GM18517 (cell line): ENCODE data around the gene PIWIL1.

ENCODE experiments used
- ATAC-seq: cut with Tn5 transposase; IDR thresholded peaks from one replicate; pipeline ENCODE4 v1.9.1; 2021; ENCODE audit warnings: mild to moderate bottlenecking, moderate library complexity; ENCODE audit not compliant: unreplicated experiment

Gene PIWIL1

DNA sequence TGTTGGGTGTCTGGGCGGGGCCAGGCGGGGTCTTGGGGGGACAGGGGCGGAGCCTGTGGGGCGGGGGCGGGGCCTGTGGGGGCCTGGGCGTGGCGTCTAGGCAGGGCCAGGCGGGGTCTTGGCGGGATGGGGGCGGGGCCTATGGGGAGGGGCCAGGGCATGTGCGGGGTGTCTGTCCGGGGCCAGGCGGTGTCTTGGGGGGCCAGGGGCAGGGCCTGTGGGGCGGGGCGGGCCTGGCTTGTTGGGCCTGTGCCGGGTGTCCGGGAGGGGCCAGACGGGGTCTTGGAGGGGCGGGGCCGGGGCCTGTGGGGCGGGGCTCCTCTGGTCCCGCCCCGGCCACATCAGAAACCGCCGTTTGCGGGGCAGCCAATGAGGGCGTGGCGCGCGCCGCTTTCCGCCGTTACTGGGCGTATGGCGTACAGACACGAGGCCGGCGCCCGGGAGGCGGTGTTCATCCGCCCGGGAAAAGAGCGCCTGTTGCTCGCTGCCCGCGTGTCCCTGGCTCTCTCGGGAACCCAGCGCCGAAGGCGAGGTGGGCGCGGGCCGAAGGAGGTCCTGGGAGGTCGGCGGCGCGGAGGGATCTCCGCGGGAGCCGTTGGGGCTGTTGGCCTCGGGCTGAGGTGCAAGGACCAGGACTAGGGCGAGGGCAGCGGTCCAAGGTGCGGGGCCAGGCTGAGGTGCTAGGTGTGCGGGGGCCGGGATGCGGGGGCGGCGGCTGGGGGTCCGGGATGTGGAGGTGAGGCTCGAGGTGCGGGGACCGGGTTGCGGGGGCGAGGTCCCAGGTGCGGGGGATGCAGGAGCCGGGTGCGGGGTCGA is at the start of gene PIWIL1:
PIWIL1 (plus strand) TSS at position 400 of the 816 bp plus-strand sequence. CDS start 4,705 bp downstream, outside the sequence.
- no peak for ATAC-seq

DNA sequence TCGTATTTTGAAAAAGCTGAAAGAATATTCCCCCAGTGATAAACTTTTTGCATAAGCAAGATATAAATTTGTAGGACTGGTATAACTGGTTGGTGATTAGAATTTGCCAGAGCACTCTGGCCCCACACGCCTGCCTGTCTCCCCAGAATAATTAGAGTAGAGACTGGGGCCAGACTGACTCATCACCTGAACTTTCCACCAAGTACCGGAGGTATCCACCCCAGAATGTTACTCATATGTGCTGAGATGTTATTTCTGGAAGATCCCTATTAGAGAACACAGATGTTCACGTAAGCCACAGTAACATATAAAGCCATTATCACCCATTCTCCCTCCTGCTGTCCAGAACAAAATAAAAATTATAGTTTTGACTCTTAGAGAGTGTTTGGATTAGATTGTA is 49.5 kb upstream of the PIWIL1 start:
- no peak for ATAC-seq

DNA sequence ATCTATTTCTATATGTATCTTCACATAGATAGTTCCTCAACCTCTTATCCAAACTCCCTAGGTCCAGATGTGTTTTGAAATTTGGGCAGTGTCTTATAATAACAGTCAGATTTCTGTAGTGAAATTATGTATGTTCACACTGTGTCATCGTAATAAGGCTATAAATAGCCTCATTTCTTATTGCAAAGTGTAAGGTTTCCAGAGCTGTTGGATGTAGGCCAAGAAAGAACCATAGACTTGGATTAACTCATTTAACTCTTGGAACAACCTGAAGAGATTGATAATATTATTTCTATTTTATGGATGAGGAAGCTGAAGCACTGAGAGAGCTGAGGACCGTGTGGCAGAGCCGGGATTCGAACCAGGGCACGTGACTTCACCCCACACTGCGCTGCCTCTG is 49.0 kb upstream of the PIWIL1 start:
- no peak for ATAC-seq

DNA sequence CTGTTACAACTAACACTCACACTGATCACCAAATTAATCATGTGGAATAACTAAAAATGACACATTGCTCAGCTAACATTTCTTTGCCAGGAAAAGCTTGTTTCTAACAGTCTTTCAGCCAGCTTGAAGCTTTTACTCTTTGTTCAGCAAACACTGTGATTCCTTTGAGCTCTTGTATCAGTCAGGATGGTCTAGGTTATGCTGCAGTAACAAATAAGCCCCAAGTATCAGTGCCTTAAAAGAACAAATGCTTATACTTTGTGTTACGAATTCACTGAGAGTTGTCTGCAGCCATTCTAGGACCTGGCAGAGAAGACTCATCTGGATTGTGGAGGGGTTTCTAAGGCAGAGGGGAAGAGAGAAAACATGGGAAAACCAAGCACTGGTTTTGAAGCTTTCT is 47.6 kb upstream of the PIWIL1 start:
- ATAC-seq = no peak

DNA sequence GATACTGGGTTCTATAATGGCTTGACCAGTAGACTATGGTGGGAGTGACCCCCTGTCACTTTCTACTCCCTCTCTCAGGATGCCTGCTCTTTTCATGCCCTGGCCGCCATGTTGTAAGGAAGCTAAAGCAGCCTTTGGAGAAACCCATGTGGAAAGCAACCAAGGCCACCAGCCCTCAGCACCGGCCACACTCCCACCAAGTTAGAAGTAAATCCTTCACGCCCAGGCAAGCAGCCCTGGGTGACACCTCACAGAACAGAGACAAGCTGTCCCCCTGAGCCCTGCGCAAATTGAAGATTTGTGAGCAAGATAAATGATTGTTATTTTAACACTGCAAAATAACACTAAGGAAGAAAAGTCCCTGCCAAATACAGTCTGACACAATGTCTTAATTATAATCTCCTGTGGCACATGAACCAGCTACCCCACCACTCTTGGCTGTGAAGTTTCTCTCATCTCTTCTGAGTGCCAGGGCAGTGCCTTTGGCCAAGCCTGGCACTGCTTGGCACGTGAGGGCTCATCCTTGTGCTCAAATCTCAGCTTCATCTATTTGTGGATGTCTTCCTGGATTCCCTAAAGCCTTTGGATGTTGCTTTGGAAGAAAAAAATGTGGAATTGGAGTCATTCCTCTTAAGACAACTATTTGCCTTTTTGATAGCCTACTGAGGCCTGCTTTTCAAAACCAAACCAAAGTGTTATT is 39.2 kb upstream of the PIWIL1 start:
- ATAC-seq = no peak

DNA sequence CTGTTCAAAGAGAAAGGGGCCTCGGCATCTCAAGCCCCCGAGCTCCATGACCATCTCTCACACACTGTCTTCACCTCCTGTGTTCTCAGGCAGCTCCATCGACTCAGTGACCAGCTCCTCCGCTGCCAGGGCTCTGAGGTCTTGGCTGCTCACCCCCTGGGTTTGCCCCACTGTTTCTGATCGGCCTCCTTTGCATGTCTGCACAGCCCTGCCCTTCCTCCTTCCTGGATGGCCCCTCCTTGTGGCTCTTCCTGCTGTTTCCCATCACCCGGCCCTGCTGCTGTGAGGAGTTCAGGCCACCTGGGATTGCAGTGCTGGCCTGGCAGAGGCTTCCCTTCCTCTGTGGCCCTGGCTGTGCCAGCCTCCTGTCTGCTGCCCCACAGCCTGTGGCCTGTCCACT is 38.1 kb upstream of the PIWIL1 start:
- ATAC-seq = no peak

DNA sequence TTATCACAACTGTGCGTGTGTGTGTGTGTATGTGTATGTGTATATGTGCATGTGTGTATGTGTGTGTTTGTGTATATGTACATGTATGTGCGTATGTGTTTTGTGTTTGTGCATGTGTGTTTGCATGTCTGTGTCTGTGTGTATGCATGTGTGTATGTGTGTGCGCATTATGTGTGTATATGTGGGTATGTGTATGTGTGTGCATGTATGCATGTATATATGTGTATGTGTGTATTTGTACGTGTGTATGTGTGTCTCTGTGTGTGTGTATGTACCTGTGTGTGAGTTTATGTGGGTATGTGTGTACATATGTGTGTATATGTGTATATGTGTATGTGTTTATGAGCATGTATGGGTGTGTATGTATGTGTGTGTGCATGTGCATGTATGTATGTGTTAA is 37.6 kb upstream of the PIWIL1 start:
- ATAC-seq = no peak

DNA sequence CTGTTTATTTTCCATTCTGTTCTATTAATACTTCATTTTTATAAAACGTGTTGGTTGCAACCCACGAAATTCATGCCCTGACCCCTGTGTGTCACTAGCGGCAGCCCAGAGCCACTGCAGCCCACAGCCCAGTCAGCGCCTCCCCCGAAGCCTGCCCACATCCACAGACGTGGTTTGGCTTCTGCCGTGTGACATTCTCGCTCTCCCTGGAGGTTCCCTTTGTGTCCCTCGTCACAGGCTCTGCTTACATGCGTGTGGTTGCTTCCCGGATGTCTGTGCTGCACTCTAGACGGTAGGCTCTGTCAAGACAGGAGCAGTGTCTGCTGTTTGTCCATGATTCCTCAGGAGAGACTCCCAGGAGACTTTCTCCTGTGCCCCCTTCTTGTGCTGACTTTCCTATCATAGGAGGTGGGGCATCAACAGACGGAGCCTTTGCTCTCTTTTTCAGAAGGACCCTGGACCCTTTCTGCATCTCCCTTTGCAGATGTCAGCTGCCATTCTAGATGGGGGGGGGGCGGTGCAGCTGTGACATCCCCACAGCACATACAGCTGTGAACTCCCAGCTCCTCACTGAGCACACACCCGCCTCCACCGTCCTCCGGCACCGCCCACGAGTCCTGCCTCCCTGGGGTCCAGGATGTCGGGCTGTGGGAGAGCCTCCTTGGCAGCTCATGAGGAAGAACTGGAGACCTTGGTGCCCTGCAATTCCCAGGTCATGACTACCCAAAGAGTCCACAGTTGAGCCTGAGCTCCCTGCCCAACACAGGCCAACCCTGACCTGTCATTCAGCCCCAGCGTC is 36.8 kb upstream of the PIWIL1 start:
- no peak for ATAC-seq

DNA sequence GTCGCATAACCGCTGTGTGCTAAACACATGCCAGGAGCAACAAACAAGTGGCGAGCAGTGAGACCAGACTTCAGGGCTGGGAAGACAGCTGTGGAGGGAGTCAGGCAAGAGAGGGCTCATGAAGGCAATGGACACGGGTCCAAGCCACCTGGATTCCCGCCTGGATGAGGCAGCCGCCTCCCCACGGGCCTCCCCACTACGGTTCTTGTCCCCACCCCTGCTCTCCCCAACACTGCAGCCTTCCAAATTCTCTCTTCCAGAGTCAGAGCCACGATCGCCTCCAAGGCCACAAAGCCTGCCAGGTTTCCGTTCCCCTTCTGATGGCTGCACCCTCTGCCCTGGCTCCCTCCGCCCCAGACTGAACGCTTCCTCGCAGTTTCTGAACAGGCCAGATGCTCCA is 36.1 kb upstream of the PIWIL1 start:
- ATAC-seq = no peak

DNA sequence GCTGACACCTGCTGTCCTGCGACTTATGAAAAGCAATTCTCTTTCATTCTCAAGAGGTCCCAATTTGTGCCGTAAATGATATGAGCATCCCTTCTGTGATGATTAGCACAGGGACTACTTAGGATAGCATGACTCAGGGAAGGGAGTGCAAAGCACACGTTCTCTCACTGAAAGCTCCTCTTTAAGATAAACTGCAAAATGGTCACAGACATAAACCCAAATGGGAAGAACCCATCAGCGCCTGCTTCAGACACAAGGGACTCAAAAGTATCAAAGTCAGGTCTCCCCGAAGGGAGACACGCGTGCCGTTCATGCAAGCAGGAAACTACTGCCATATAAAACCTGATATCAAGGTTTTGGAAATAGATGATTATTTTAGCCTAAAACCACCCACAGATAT is 33.9 kb upstream of the PIWIL1 start:
- ATAC-seq = no peak

DNA sequence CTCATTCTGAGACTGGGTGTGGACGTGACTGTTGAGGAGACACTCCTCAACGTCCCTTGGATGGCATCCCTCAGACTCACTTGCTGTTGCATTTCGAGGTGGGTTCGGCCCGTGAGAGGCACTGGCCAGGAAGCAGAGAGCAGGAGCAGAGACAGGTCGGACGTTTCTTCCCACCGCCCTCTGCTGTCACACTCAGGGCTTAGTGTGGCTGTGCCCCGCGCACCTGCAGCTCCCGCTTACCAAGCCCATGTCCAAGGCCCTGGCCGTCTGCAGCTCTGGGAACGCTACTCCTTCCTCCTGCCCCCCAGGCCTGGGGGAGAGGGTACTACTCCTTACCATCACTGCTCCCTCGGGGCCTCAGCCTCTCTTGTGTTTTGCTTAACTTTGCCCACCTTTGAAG is 29.8 kb upstream of the PIWIL1 start:
- ATAC-seq = no peak

DNA sequence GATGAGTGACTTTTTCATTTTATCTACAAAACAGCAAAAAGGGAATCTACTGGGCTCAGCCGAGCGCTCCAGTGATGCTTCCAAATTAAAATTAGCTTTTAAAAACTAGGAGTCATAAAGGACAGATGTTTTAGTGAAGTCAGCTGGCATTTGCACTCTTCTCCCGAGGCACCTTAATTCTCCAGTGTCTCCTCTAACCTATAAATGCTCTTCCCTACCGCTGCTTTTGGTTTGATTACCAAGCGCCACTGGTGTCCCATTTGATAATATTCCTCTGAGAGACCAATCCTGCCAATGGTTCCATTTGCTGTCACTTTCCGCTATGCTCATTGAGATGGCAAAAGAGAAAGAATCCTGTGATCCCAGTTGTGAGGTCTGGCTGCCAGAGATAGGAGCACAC is 29.3 kb upstream of the PIWIL1 start:
- no peak for ATAC-seq

DNA sequence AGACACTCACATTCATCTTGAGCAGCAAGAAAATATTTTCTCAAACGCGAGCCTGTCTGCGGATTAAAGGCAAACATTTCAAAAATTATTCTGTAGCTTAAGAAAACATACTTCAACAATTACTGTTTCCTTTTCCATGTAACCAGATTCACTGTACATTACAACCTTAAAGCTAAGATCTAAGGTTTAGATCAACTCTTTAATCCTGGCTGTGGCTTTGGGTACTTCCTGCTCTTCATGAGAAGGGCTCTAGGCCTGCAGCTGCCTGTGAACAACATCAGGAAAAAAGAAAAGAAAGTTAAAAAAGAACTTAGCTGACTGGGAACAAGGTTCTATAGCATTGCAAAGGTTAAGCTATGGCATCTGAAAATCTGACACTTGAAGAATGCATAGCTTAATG is 21.4 kb upstream of the PIWIL1 start:
- ATAC-seq = no peak

DNA sequence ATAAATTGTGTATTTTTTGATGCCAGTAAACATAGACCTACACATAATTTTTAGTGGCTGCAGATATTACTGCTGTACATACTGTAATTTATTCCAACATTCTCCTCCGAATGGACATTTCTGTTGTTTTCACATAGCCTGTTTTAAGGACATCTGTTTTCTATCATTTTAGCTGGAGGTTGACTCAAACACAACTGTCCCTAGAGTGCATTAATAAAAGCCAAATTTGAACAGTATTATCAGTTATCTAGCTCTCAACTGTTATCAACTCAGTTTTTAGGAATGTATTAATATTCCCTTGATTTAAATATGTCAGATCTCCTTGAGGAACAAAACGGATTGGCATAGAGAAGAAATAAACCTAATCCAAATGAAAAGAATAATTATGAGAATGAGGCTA is 17.2 kb upstream of the PIWIL1 start:
- ATAC-seq = no peak

DNA sequence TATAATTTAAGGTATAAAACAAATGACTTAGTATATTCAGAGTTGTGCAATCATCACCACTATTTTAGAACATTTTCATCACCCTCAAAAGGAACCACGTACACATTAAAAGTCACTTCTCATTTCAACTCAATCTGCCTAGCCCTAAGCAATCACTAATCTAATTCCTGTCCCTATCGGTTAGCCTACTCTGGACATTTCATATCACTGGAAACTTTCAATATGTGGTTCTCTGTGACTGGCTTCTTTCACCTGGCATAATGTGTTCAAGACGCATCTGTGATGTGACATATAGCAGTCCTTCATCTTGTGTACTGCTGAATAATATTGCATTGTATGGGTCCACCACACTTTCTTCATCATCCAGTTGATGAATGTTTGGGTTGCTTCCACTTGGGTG is 15.4 kb upstream of the PIWIL1 start:
- ATAC-seq = no peak

DNA sequence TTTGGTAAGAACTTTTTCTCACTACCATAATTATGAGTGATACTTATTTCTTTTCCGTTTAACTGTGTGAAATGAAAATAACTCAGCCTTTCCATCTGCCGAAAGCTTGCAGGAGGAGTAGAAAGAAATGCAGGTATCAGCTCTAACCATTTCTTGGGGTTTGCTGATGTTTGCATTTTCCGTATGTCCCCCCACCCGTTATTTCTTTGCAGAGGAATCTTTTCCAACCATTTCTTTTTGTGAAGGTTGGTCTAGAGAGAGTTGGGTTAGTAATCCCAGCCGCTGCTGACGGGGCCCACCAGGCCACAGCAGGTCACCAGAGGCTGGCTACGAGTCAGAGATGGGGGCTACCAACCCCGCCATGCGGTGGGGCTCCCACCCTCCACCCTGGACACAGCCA is 7.0 kb upstream of the PIWIL1 start:
- no peak for ATAC-seq

DNA sequence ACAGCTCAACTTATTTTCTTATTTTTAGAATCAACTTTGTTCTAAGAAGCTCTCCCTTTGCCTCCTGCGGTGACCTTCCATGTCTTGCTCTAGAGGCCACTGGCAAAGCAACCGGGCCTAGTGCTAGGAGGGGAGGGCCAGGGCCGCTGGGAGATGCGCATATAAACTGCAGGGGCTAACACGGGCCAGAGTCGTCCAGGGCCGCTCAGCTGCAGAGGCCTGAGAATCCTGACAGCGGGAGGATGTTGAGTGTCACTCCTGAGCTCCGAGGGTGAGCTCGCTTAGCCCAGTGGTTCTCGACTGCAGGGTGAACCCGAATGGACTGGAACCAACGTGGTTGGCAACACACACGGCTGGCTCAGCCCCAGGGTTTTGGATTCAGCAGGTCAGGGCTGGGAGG is 6.5 kb upstream of the PIWIL1 start:
- ATAC-seq = no peak

DNA sequence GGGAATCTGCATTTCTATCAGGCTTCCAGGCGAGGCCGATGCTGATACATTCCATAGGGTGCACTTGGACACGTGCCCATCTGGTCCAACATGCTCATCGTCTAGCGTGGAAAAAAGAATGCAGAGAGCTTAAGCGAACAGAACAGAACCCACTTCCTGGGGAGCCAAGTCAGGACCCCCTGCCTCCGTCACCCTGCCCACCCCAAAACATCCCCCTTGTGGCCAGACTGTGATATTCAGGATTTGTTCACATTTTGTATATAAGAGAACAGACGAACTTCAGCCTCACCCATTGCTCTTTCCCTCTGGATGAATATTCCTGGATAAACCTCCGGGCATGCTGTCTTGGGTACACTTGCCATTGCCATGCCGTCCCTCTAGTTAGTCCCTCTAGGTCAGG is 4.3 kb upstream of the PIWIL1 start:
- no peak for ATAC-seq

DNA sequence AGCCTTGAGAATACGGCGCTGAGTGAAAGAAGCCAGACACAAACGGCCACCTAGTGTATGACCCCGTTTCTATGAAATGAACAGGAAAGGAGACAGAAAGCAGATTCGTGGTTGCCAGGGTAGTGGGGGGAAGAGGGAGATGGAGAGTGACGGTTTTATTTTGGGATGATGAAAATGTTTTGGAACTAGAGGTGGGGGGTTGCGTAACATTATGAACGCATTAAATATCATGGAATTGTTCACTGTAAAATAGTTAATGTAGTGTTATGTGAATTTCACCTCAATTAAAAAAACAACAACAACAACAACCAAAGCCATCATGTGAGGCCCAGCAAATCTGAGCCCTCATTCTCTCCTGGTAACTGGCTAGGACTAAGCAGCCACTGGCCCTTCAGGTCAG is 3.3 kb upstream of the PIWIL1 start:
- no peak for ATAC-seq

DNA sequence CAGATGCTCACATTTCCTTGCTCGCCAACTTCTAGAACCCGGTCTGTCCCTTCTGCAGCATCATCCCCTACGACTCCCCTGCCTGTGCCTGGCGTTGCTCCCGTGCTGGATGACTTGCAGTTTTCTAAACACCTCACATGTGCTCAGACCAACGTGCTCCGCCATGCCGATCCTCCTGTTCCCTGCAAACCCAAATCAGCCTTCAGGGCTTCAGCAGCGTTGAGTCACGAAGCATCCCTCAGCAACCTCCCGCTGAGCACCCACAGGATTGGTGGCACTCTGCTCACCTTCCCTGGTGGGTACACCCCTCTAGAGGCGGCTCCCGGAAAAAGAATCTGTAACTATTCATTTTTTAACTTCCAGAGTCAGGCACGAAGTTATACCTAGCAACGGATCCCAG is 2.8 kb upstream of the PIWIL1 start:
- ATAC-seq = no peak

DNA sequence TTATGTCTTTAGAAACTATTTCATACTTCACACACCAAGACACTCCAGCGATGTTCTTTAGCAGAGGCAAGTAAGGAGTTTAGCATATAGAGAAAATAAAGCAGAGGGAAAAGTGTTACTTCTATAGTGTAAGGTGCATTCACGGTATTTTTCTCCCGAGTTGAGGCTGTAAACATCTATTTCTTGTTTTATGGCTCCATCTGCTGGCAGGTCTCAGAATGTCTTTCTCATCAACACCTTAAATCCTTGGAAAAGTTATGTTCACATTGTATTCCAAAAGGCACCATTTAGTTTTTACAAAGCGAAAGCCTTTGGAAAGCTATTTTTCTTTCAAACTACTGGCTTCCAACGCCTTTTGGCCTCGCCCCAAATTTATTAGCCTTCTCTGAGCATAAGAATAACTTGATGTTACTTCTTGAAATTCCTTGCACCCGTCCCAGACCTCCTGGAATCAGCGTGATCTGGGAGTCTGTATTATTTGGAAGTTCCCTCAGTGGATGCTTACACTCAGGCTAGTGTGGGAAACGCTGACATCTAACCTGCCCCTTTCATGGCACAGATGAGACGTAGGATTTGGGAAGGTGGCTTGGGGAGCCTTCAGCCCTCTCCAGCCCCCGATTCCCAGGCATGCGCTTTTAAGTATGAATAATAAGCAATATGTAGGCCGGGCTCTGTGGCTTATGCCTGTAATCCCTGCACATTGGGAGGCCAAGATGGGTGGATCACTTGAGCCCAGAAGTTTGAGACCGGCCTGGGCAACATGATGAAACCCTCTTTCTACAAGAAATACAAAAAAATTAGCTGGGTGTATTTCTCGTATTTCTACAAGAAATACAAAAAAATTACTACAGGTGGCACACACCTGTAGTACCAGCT is 1.9 kb upstream of the PIWIL1 start:
- ATAC-seq = no peak
